ENCODE measurements around the gene COG7. TPM values are rescaled to one million over a fixed set of nuclear protein-coding genes. Genes with fewer than 3 reads are reported as not detected.
A peak's percentile ranks its signal among the peaks of the same experiment; 100 is the strongest.

The COG7 gene
- total RNA-seq, 2 donors from 2014 or later = 9.0 to 11.2 TPM

DNA sequence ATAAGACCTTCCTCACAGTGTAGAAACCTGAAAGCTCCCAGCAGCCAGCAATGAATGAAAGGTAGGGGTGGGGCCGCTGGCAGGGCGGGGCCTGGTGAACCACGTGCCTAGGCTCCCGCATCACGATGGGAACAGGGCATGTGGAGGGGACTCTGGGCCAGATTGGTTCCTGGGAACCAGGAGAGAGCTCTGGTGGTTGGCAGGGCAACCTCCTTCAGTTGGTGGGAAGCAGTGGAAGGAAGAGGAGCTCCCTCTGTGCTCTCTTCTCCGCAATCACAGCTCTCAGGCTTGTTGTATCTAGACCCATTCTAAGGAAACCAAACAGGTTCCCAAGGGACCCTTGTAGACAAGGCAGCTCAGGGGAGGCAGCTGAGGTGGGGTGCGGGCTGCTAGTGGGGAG lies 46.8 kb upstream of the COG7 start:
- TF ChIP-seq, protein P1, sequence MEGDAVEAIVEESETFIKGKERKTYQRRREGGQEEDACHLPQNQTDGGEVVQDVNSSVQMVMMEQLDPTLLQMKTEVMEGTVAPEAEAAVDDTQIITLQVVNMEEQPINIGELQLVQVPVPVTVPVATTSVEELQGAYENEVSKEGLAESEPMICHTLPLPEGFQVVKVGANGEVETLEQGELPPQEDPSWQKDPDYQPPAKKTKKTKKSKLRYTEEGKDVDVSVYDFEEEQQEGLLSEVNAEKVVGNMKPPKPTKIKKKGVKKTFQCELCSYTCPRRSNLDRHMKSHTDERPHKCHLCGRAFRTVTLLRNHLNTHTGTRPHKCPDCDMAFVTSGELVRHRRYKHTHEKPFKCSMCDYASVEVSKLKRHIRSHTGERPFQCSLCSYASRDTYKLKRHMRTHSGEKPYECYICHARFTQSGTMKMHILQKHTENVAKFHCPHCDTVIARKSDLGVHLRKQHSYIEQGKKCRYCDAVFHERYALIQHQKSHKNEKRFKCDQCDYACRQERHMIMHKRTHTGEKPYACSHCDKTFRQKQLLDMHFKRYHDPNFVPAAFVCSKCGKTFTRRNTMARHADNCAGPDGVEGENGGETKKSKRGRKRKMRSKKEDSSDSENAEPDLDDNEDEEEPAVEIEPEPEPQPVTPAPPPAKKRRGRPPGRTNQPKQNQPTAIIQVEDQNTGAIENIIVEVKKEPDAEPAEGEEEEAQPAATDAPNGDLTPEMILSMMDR (IDR thresholded peaks at IDR 0.05) = no peak
- no peak overlapping the region for H3K4me3 ChIP-seq
- H3K27me3 ChIP-seq = no peaks in the 10 kb centered on the region
- no peaks in the 10 kb centered on the region for H3K9me3 ChIP-seq
- peaks cover 11% of the 10 kb centered on the region for H3K36me3 ChIP-seq
- peaks cover 0 to 64% of the 10 kb centered on the region in 2 donors for H3K4me1 ChIP-seq
- no peak overlapping the region for H3K27ac ChIP-seq
- DNase-seq (ENCODE audit: low spot score) = no peak

DNA sequence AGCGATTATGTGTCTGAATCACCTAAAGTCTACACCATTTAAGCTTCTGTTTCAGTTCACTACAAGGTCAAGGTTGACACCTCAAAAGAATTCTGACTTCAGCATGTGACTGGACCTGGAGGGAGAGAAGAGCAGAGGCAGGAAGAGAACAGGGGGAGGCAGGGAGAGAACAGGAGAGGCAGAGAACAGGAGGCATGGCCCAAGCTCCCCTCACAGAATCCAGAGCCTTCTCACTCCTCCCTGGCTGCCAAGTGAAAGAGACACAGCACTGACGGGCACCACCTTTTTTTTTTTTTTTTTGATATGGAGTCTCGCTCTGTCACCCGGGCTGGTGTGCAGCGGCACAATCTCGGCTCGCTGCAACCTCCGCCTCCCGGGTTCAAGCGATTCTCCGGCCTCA lies 45.9 kb upstream of the COG7 start:
- DNase-seq (ENCODE audit: low spot score) = no peak
- H3K4me1 ChIP-seq = peaks cover 0 to 54% of the 10 kb centered on the region in 2 donors
- H3K27ac ChIP-seq = peak overlapping the region; percentile 19 to 66

DNA sequence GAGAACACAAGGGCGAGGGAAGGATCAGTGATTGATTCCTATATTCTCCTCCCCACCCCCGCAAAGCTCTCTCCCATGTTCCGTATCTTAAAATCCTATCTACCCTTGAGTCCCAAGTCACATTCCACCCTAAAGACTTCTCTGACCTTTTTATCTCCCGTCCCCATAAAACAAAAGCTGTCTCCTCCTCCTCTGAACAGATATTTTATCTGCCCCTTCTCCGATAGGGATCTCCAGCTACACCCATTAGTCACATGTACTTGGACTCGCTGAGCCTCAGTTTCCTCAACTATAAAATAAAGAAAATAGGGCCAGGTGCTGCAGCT lies 44.5 kb upstream of the COG7 start:
- H3K9me3 ChIP-seq = no peaks in the 10 kb centered on the region
- no peaks in the 10 kb centered on the region for H3K27me3 ChIP-seq
- DNase-seq (ENCODE audit: low spot score) = no peak
- H3K4me3 ChIP-seq = no peak overlapping the region
- H3K36me3 ChIP-seq = peaks cover 34% of the 10 kb centered on the region
- H3K27ac ChIP-seq = peak overlapping the region; percentile 66 to 69
- TF ChIP-seq, protein P1 (IDR thresholded peaks at IDR 0.05) = no peak
- peaks cover 0 to 47% of the 10 kb centered on the region in 2 donors for H3K4me1 ChIP-seq

More for the DNA sequence above, 45.9 kb upstream of the COG7 start:
- no peak overlapping the region for H3K4me3 ChIP-seq
- H3K9me3 ChIP-seq = no peaks in the 10 kb centered on the region
- TF ChIP-seq, protein P1 (IDR thresholded peaks at IDR 0.05) = no peak
- H3K27me3 ChIP-seq = no peaks in the 10 kb centered on the region
- H3K36me3 ChIP-seq = peaks cover 20% of the 10 kb centered on the region

DNA sequence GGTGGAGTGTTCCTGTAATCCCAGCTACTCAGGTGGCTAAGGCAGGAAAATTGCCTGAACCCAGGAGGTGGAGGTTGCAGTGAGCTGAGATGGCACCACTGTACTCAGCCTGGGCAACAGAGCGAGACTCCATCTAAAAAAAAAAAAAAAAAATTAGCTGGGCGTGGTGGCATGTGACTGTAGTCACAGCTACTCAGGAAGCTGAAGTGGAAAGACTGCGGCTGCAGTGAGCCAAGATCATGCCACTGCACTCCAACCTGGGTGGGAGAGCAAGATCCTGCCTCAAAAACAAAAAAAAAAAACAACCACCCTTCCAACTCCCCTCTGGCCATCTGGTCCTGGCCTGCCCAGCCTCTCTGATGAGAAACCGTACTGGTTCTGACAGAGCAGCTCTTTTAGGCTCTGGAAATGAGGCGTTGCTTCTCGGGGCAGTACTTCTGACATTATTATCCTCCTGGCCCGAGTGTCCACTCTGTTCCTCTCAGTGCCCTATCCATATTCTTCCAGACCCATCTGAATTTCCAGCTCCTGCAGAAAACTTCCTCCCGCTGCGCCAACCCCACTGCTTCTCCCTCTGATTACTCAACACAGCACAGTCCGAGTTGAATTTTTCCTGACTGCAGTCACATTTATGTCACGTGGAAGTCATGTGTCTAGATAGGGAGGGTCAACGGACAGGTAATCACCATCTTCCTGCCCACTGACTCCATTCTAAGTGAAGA lies 44.0 kb upstream of the COG7 start:
- TF ChIP-seq, protein P1 (IDR thresholded peaks at IDR 0.05) = no peak
- Histone ChIP-seq H3K9me3 (no peaks in the 10 kb centered on the region), H3K4me3 (no peak overlapping the region), H3K27me3 (no peaks in the 10 kb centered on the region), H3K4me1 (peaks cover 0 to 41% of the 10 kb centered on the region in 2 donors), H3K27ac (peak overlapping the region; percentile 66 to 69), H3K36me3 (peaks cover 38% of the 10 kb centered on the region)
- peak; percentile 68 for DNase-seq (ENCODE audit: low spot score)

DNA sequence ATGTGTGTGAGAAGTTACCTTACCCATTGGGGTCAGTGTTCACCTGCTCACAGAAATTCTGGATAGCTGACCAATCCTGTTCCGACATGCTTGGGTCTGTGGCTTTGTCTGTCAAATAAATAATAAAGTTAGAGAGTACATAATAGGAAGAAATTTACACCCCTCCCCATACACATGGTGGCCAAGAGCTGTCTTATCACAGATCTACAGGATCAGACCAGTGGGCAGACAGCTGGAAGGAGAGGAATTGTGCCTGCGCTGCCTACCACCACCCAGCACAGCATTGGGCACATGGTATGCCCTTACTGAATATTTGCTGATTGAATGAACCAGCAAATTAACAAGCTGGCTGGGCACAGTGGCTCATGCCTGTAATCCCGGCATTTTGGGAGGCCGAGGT lies 42.7 kb upstream of the COG7 start:
- Histone ChIP-seq H3K9me3 (no peaks in the 10 kb centered on the region), H3K27ac (no peak overlapping the region), H3K36me3 (peaks cover 49% of the 10 kb centered on the region), H3K27me3 (no peaks in the 10 kb centered on the region), H3K4me1 (peaks cover 0 to 40% of the 10 kb centered on the region in 2 donors), H3K4me3 (no peak overlapping the region)
- TF ChIP-seq, protein P1 (IDR thresholded peaks at IDR 0.05) = no peak
- DNase-seq (ENCODE audit: low spot score) = no peak

DNA sequence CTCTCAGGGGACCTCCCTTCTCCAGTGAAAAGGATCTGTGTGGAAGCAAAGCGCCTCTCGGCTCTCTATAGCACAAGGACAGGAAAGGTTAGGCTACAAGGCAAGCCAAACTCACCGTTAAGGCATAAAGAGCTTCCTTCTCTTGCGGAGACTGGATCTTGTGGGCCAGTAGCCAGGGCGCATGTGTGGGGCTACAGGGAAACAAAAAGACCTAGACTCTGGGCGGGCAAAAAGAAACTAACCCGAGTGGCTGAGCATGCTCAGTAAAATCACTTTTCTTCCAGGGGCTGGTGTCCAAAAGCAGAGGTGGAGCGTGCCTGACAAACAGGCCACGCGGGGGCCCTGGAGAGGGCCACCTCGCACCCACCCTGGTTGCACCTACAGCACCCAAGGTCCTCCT lies 41.2 kb upstream of the COG7 start:
- Histone ChIP-seq H3K4me1 (peaks cover 0 to 29% of the 10 kb centered on the region in 2 donors), H3K4me3 (no peak overlapping the region), H3K27me3 (no peaks in the 10 kb centered on the region), H3K27ac (no peak overlapping the region), H3K36me3 (peaks cover 64% of the 10 kb centered on the region), H3K9me3 (no peaks in the 10 kb centered on the region)
- TF ChIP-seq, protein P1 (IDR thresholded peaks at IDR 0.05) = no peak
- DNase-seq (ENCODE audit: low spot score) = no peak
